DMS53 (cell line): ENCODE results near the gene USP33.
"Not testable (repeated sequence)": the region's sequence is repeated elsewhere in the genome, so short reads cannot be mapped to it uniquely, and the experiment has no call there.

Source experiments
- DNase-seq: peaks from one replicate; lab custom pipeline; 2025; lab: John Stamatoyannopoulos, UW

USP33 gene

DNA sequence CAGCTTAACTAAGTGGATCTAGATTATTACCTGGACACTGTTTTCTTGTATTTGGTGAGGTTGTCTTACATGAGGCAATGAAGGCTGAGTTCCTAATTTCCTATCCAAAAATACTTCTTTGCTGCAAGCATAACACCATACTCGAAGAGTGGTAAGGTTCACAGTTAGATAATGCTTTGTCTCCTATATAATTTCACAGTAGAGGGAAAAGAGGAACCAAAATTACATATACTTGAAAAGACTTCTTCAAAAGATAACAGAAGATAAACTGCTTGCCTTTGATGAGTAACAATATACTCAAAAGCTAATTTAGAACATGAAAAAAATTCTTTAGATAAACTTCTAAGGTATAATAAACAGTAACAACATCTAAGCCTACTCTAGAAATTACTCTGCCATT is 20.4 kb downstream of the USP33 start:
- DNase-seq: no peak

DNA sequence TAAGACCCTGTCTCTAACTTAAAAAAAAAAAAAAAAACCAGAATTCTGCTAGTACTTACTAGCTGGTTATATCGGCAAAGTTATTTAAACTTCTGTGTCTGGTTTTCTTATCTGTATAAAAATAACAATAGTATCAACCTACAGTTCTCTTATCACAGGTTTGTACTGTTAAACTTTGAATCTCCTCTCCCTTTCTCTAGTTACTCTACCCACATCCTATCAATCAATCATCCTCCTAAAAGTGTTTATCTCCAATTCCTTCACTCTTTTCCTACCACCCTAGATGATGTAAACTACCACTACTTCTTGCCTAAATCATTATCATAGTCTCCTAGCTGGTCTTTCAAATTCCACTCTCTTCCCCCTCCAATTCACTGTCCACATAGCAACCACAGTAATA is 27.6 kb downstream of the USP33 start:
- DNase-seq: no peak

DNA sequence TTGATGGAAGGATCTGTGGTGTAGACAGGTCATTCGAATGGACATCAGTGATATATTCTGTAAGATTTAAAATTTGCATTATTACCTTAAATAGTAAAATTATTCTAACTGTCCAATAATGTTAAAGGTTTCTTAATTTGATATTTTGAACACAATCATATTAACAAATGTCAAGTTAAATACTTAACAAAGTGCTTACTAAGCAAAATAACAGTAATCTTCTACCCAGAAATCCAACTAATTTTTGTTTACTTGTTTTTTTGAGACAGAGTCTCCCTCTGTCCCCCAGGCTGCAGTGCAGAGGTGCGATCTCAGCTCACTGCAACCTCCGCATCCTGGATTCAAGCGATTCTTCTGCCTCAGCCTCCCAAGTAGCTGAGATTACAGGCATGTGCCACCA is 33.9 kb downstream of the USP33 start:
- no peak for DNase-seq

DNA sequence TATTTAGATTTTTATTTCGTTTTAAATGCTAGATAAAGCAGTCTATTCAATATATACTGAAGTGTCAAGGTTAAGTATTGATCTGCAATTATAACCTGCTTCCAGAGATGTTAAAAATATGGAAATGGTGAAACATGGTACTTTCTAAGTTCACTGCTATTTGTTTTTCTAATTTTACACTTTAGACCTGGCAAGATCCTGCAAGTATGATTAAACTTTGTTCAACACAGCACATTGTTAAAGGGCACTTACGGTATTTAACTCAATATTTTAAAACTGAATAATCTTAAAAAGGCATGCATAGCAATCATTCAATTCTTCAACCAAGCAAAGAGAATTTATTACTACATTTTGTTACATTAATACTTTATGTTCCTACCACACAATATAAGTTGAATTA is 41.5 kb downstream of the USP33 start:
- DNase-seq: no peak

DNA sequence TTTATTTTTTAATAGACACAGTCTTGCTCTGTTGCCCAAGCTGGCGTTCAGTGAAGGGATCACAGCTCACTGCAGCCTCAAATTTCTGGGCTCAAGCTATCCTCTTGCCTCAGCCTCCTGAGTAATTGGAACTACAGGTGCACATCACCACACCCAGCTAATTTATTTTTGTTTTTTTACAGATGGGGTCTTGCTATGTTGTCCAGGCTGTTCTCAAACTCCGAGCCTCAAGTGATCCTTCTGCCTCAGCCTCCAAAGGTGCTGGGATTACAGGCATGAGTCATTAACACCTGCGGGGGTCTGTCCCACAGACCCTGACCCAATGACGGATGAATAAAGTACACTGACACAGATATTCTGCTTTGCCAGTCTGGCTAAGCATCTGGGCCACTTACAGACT is 43.6 kb downstream of the USP33 start:
- no peak for DNase-seq

DNA sequence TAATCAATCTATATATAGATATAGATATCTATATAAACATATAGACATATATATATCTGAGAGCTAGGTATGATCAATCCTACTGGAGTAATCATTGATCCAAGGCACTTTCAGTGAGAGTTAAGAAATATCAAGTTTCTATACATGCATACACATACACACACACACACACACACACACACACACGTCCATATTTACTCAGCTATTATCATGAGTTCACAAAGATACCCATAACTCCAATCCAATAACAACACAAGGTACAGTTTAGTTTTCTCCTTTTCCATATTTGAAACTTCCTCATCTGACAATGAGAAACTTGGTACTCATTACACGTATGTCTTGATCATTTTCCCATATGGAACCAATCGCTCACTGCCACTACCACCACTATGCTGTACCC is 49.9 kb downstream of the USP33 start:
- DNase-seq: no peak

DNA sequence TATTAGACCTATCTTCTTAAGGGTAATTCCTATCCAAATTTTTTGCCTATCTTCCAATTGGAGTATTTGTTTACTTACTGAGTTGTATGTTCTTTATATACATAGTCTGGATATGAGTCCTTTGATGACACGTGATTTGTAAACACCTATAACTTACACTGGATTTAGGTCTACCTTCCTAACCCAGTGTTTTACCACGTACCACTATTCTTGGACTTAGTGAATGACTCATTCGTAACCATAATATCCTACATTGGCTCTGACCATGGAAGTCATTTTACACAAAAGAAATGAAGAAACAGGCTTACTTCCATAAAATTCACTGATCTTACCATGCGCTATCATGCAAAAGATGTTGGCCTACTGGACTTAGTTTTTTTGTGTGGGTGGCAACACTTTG is 53.3 kb downstream of the USP33 start:
- no peak for DNase-seq

DNA sequence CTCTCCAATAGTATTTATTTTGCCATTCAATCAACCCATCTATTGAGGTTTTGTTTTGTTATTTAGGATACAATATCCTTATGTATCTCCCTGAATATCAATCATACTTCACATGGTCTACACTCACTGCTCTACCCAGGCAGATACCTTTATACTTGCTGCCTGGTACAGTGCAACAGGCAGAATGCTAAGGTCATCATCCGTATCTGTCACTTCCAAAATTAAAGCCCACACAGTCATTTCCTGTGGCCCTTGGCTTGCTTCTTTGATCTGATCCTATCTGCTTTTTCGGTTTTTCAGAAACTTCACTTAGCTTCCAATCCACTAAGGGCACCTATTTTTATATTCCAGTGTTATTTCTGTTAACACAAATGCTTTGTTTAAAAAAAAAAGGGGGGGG is 54.9 kb downstream of the USP33 start:
- no peak for DNase-seq

DNA sequence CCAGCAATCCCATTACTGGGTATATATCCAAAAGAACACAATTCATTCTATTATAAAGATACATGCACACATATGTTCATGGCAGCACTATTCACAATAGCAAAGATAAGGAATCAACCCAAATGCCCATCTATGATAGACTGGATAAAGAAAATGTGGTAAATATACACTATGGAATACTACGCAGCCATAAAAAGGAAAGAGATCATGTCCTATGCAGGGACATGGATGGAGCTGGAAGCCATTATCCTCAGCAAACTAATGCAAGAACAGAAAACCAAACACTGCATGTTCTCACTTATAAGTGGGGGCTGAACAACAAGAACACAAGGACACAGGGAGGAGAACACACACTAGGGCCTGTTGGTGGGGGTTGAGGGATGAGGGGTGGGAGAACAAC is 60.0 kb downstream of the USP33 start:
- DNase-seq: not testable (repeated sequence)

DNA sequence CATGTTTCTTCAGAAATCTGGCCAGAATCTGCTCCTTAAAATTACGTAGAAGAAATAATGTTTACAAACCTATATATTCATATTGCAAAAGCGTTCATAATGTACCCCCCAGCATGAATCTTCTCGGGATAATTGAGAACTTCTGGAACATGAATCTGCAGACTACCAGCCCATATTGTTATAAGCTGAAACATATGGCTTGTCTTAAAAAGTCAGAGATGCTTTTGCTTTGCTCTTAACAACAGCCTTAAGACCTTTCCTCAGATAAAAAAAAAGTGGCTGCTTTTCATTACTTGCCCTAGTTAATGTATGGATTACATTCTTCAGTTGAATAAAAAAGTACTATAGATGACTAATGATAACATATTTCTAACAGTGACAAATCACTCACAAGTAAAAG is 62.2 kb downstream of the USP33 start:
- DNase-seq: no peak

DNA sequence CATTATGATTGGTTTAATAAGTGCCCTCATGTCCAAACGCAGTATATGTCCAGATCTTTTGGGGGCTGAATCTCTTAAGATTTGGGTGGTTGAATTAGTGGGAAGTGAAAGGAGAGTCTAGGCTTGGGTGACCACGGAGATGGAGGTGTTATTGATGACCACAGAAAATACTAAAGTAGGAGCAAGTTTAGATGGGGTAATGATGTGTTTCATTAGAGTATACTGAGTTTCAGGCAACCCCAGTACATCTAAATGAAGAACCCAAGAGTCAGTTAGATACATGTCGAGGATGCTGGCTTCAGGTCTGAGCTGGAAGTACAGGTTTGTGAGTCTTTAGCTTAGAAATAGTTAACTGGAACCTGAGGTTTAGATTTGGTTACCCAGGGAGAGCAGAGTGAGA is 70.7 kb downstream of the USP33 start:
- DNase-seq: no peak

DNA sequence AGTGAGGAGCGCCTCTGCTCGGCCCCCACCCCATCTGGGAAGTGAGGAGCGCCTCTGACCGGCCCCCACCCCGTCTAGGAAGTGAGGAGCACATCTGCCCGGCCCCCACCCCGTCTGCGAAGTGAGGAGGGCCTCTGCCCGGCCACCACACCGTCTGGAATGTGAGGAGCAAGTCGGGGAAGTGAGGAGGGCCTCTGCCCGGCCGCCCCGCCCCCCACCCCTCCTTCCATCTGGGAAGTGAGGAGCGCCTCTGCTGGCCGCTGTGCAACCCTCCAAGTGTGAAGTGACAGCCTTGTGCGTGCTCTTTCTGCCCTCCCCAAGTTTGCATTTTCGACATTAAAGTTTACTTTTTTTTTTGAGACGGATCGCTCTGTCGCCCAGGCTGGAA is 72.1 kb downstream of the USP33 start:
- DNase-seq: no peak

DNA sequence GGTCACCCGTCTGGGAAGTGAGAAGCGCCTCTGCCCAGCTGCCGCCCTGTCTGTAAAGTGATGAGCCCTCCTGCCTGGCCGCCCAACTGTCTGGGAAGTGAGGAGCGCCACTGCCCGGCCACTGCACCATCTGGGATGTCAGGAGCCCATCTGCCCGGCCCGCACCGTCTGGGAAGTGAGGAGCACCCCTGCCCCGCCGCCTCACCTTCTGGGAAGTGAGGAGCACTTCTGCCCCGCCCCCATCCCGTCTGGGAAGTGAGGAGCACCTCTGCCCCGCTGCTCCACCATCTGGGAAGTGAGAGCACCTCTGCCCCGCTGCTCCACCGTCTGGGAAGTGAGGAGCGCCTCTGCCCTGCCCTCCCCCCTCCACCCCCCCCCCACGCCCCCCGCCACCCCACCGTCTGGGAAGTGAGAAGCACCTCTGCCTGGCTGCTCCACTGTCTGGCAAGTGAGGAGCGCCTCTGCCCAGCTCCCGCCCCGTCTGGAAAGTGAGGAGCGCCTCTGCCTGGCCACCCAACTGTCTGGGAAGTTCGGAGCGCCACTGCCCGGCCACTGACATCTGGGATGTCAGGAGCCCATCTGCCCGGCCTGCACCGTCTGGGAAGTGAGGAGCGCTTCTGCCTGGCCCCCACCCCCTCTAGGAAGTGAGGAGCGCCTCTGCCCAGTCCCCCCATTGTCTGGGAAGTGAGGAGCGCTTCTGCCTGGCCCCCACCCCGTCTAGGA is 72.7 kb downstream of the USP33 start:
- DNase-seq: no peak

DNA sequence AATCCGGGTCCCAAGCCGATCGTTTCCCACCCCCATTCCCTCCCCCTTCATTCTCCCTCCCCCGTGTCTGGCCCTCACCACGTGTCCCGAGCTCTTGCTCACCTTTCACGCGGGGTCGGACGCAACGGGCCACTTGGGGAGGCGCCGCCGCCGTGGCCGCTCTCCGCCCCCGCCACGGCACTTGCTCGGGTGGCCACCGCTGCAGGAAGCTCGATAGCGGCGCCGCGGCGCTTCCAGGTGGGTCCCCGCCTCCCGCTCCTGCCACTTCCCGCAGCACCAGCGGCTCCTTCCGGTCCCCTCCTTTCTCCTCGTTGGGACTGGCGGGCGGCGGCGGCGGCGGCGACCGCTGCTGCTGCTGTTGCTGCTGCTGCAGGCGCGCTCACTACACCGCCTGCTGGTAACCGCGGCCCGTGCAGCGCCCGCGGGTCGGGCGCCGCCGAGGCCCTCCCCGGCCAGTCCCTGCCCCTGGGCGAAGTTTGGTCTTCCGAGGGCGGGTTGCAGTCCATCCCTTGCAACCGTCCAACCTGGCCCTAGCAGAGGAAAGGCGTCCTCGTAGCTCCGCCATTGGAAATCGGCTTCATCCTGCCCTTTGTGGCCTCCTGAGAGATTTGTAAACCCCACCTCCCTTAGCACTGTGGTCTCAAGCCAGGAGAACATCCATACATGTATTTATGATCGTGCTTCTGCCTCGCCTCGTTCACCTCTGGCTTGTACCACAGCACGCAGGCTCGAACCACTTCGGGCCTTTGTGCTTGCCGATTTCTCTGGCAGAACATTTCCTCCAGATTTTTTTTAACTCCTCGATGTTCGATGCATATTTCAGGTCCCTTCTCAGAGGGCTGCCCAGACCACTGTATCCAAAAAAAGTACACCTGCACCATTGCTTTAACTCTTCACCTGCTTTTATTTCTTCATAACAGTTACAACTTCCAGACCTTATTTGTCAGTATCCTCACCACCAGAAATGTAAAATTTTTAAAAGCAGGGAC is 76.2 kb downstream of the USP33 start:
- DNase-seq: peak; percentile 98

DNA sequence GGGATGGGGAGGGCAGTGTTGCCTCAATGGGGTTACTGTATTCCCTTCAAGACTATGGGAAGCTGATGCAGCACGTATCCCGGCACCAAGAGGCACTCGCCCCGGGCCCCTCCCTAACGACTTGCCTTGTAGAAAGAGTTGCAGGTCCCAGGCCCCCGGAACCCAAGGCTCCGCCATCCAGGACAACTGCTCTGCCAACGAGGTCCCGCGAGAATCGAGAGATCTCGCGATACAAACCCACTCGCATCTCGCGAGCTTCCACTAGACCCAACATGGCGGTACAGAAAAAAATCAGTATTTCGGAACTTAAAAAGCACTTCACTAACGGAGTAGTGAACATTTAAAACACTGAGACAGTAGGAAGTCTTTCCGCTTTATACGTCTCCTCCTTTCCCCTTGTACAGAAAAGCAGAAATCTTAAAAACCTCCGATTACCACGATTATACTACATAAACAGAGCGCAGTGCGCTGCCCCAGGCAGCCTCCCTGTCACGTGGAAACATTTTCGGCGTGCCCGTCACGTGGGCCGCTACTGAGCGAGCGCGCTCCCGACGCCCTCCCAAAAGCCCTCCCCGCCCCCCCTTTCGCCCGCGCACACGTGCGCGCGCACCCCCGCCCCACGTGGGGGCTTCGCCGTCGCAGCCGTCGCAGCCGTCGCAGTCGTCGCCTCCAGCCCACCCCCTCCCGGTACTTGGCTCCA is 77.0 kb downstream of the USP33 start, which contains the start of gene ZZZ3:
Gene ZZZ3 (minus strand): TSS at position 199 of the 700 bp plus-strand sequence. CDS start 49,304 bp downstream, outside the sequence.
- peak; percentile 98 for DNase-seq

DNA sequence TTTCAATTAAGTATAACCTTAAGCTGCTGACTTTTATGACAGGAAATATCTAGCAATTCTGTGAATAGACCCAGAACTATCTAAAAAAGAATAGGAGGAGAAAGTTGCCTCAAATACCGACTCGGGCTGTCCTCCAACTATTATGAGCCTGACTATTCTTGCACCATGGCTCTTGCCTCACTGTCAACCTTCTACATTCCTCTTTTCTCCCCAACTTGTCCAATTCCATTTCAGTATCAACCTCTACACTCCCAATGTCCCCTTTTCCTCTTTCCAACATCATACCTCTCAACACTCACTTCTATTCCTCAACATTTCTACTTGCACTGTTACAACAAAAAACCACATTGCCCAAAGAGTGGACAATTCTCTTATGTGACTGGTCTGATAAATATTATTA is 79.5 kb downstream of the USP33 start:
- no peak for DNase-seq

DNA sequence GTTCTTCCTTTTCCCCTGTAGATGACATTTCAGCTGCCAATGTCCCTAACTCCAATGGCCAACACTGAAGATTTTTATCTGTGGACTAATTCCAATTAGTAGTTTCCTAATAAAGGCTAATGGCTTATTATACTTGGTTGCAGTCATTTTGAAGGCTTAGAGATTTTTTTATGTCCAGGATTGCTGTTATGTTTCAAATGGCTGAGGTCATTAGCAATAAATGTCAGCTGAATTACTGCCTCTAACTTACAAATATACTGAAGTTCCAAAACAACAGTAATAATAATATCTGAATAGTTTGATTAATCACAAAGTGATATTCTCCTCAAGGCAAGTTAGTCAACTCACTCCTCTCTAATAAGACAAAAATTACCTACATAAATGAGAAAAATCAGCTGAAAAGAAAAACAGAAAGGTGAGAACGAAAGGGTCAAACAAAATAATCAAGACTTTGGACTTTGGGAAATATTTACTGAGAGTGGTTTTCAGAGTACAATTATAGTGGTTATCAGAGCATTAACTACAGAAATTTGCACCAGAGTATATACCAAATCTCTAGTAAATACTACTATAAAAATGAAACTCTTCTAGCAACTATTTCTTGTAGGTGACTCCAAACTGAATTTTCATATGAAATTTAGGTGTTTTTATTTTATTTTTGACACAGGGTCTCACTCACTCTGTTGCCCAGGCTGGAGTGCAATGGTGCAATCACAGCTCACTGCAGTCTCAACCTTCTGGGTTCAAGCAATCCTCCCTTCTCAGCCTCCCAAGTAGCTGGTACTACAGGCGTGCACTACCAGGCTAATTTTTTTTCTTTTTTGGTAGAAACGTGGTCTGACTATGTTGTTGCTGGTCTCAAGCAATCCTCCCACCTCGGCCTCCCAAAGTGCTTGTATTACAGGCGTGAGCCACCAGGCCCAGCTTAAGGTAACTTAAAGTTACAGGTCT is 80.7 kb downstream of the USP33 start:
- DNase-seq: no peak

DNA sequence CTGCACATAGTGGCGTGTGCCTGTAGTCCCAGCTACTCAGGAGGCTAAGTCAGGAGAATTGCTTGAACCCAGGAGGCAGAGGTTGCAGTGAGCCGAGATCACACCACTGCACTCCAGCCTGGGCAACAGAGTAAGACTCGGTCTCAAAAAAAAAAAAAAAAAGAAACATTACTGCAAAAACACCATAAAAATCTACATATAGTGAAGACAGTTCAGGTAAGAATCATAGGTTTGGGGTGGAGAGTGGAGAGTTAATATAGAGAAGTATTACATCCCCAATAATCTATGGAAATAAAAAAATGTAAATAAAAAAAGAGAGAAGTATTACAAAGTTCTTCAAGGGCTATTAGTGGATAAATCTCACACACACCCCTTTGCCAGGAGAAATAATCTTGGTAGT is 84.8 kb downstream of the USP33 start:
- not testable (repeated sequence) for DNase-seq

DNA sequence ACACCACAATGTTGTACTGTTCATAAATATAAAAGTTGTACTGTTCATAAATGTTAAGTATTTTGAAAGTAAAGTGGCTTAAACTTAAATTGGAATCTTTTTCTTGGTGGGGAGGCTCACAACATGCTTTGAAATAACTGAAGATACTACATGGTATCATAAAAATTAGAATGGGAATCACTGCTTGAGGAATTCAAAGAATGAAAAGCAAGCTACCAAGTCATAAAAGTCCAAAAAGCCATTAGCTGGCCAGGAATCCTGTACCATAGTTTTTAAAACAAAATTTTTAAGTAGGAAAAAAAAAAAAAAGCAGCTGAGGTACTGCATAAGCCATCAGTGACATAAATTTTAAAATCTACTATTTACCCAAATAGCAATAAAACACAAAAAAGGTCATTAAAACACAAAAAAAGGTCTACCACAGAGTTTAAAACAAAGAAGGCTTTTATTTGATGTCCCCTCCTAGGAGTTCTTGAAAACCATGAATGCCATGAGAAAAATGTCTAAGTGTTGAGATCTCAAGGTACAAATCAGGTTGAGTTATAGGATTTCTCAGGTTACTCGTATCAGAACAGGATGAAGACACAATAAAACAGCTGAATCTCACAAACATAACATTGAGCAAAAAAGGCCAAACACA is 85.8 kb downstream of the USP33 start:
- no peak for DNase-seq

DNA sequence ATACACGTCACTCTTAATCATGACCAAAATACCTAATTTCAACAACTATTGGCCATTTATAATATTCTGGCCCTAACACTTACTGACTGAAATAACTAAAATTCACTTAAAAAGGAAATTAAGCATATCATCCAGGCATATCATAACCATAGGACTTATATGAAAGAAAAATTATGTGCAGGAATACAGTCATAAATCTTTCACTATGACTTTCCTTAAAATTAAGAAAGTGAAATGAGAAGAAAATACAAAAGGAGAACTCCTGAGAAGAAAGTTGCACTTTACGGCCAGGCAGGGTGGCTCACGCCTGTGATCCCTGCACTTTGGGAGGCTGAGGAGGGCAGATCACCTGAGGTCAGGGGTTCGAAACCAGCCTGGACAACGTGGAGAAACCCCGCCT is 86.6 kb downstream of the USP33 start:
- DNase-seq: no peak

DNA sequence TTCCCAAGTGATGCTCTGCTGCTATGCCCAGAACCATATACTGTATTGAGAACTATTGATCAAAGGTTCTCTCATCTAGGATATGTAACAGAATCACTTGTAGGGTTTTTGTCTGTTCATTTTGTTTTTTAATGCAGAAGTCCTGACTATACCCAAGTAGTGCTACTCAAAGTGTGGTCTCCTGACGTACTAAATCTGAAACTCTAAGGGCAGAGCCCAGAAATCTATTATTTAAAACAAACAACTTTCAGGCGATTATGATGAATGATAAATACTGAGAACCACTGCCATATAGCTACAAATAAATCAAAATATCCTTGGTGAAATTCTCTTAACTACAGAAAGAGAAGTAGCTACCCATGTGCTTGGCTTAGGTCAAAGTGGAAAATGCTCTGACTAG is 87.3 kb downstream of the USP33 start:
- DNase-seq: no peak
